Measurements from ENCODE around the gene SDCBP2.

DNA sequence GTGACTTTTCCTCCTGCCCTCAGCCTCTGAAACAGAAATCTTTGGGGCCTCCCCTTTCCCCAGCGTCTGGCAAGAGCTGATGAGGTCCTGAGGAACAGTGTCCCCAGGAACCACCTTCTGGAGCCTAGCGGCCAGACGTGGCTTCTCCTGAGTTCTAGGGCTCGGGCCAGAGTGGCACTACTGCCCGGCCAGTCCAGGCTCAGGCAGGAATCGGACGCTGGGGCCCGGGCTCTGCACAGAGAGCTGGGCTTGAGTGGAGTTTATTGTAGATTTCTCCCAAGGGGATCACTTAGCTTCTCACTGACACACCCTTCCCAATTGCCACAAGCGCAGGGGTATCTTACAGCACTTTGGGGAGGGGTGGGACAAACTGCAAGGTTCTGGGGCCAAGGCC lies 20.2 kb downstream of the SDCBP2 start:
- TF ChIP-seq, protein P1, sequence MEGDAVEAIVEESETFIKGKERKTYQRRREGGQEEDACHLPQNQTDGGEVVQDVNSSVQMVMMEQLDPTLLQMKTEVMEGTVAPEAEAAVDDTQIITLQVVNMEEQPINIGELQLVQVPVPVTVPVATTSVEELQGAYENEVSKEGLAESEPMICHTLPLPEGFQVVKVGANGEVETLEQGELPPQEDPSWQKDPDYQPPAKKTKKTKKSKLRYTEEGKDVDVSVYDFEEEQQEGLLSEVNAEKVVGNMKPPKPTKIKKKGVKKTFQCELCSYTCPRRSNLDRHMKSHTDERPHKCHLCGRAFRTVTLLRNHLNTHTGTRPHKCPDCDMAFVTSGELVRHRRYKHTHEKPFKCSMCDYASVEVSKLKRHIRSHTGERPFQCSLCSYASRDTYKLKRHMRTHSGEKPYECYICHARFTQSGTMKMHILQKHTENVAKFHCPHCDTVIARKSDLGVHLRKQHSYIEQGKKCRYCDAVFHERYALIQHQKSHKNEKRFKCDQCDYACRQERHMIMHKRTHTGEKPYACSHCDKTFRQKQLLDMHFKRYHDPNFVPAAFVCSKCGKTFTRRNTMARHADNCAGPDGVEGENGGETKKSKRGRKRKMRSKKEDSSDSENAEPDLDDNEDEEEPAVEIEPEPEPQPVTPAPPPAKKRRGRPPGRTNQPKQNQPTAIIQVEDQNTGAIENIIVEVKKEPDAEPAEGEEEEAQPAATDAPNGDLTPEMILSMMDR (IDR thresholded peaks at IDR 0.05; ENCODE audit: insufficient read depth, low read depth, low read length): no peak
- TF ChIP-seq EZH2 (IDR thresholded peaks at IDR 0.05; ENCODE audit: insufficient read depth, low read length): no peak

Data from astrocyte (in vitro differentiated cells and primary cell).